Coronary artery (tissue), 2 donors: Measurements from ENCODE around the gene CCDC59.
A peak's percentile ranks its signal among the peaks of the same experiment; 100 is the strongest.
"Not testable (repeated sequence)": the region's sequence is repeated elsewhere in the genome, so short reads cannot be mapped to it uniquely, and the experiment has no call there.

ENCODE experiments used
- DNase-seq: peaks from one replicate; pipeline ENCODE4 v3.0.0-alpha.2; 2017; ENCODE audit warnings: low spot score
- H3K27ac ChIP-seq, 2 donors: fragments of 200-600 bp; sonication (generic); one replicate each; pipeline ENCODE4 v1.5.1; 2016 to 2019
- H3K4me3 ChIP-seq: fragments of 200-600 bp; sonication (generic); 2 replicates; pipeline ENCODE4 v1.5.1; 2016; ENCODE audit warnings: mild to moderate bottlenecking, moderate library complexity
- CTCF ChIP-seq: fragments of 200-600 bp; sonication (generic); IDR thresholded peaks from one replicate; pipeline ENCODE4 v1.5.1; 2019; ENCODE audit warnings: antibody characterized with exemption

CCDC59 gene

GRCh38 chr12:82378997-82379396 is 20.8 kb upstream of the CCDC59 start:
- DNase-seq = no peak
- Histone ChIP-seq H3K27ac (no peak overlapping the region), H3K4me3 (no peak overlapping the region)
- TF ChIP-seq CTCF = no peak

- Histone ChIP-seq H3K27ac (no peak overlapping the region), H3K4me3 (no peak overlapping the region)
- DNase-seq = no peak
- no peak for TF ChIP-seq CTCF
Observed at GRCh38 chr12:82375201-82375600, 17.0 kb upstream of the CCDC59 start.

GRCh38 chr12:82366197-82366596 is 8.0 kb upstream of the CCDC59 start:
- no peak for DNase-seq
- no peak for TF ChIP-seq CTCF
- Histone ChIP-seq H3K27ac (no peak overlapping the region), H3K4me3 (no peak overlapping the region)

- TF ChIP-seq CTCF = no peak
- DNase-seq = no peak
- Histone ChIP-seq H3K4me3 (no peak overlapping the region), H3K27ac (no peak overlapping the region)
Observed at GRCh38 chr12:82363990-82364389, 5.8 kb upstream of the CCDC59 start.

GRCh38 chr12:82361461-82361915 is 3.3 kb upstream of the CCDC59 start:
- Histone ChIP-seq H3K4me3 (no peak overlapping the region), H3K27ac (no peak overlapping the region)
- no peak for TF ChIP-seq CTCF
- DNase-seq = no peak

- not testable (repeated sequence) for H3K27ac ChIP-seq, H3K4me3 ChIP-seq, DNase-seq
Observed at GRCh38 chr12:82360834-82361233, 2.6 kb upstream of the CCDC59 start.

GRCh38 chr12:82359115-82359478 is 910 bp upstream of the CCDC59 start:
- Histone ChIP-seq H3K27ac (peak overlapping the region; percentile 90 to 98), H3K4me3 (peak overlapping the region; percentile 75)
- no peak for TF ChIP-seq CTCF
- DNase-seq = peak; percentile 71

- DNase-seq = no peak
- TF ChIP-seq CTCF = no peak
- Histone ChIP-seq H3K27ac (peak overlapping the region; percentile 90 to 98), H3K4me3 (peak overlapping the region; percentile 75)
Observed at GRCh38 chr12:82357845-82358199, 365 bp downstream of the CCDC59 start.
